PC-9 (cell line): ENCODE results near the gene TMEM97. TPM values are rescaled to one million over a fixed set of nuclear protein-coding genes. Genes with fewer than 3 reads are reported as not detected.

ENCODE experiments used
- BruUV-seq: library from RNA; stranded (reverse); fragments of 400-500 nt; replicated peaks from 2 replicates; lab custom pipeline; 2021; lab: Mats Ljungman, UMichigan
- CTCF ChIA-PET: fragments of 300-600 bp; sonication (Branson Sonifier 250); formaldehyde crosslinking; loops from one replicate; lab custom pipeline; 2022; ENCODE audit warnings: antibody characterized with exemption; lab: Charles Lee
- POLR2A ChIA-PET: fragments of 300-600 bp; sonication (Branson Sonifier 250); formaldehyde crosslinking; loops from one replicate; lab custom pipeline; 2022; ENCODE audit warnings: antibody characterized with exemption; ENCODE audit not compliant: unreplicated experiment; lab: Charles Lee
- DNase-seq, 2 experiments: peaks; one replicate each; pipeline versions ENCODE4 v3.0.0 to v3.0.0-alpha.2; 2015 to 2022; ENCODE audit warnings: mixed read lengths in 1 of 2
- H2AFZ ChIP-seq: fragments of 200-600 bp; sonication (generic); 2 replicates; pipeline ENCODE4 v1.8.1; 2017; ENCODE audit warnings: antibody characterized with exemption
- H3F3A ChIP-seq: fragments of 200-600 bp; sonication (generic); 2 replicates; pipeline ENCODE4 v1.8.1; 2017; ENCODE audit warnings: antibody characterized with exemption, mild to moderate bottlenecking, low read depth; ENCODE audit not compliant: insufficient read depth
- H3K27ac ChIP-seq: fragments of 200-600 bp; sonication (generic); 2 replicates; pipeline ENCODE4 v1.6.1; 2016; ENCODE audit warnings: mixed run types
- H3K27me3 ChIP-seq: fragments of 200-600 bp; sonication (generic); 2 replicates; pipeline ENCODE4 v1.6.1; 2016; ENCODE audit warnings: low read depth, mixed run types; ENCODE audit not compliant: insufficient read depth
- H3K36me3 ChIP-seq: fragments of 200-600 bp; sonication (generic); 2 replicates; pipeline ENCODE4 v1.6.1; 2016; ENCODE audit warnings: low read depth, mixed run types
- H3K4me1 ChIP-seq: fragments of 200-600 bp; sonication (generic); replicated peaks from 2 replicates; pipeline ENCODE4 v1.6.1; 2016; ENCODE audit warnings: mixed run types; ENCODE audit not compliant: insufficient read depth
- H3K4me2 ChIP-seq: fragments of 200-600 bp; sonication (generic); 2 replicates; pipeline ENCODE4 v1.6.1; 2017; ENCODE audit warnings: mixed run types
- H3K4me3 ChIP-seq: fragments of 200-600 bp; sonication (generic); 2 replicates; pipeline ENCODE4 v1.6.1; 2016; ENCODE audit warnings: mixed run types
- H3K79me2 ChIP-seq: fragments of 200-600 bp; sonication (generic); 2 replicates; pipeline ENCODE4 v1.6.1; 2017; ENCODE audit warnings: low read depth, mixed run types
- H3K9me2 ChIP-seq: fragments of 200-600 bp; sonication (generic); 2 replicates; pipeline ENCODE4 v1.8.1; 2017; ENCODE audit warnings: mild to moderate bottlenecking; ENCODE audit not compliant: insufficient read depth
- H3K9me3 ChIP-seq: fragments of 200-600 bp; sonication (generic); 2 replicates; pipeline ENCODE4 v1.8.1; 2016; ENCODE audit warnings: low read depth; ENCODE audit not compliant: insufficient read depth
- H4K20me1 ChIP-seq: fragments of 200-600 bp; sonication (generic); 2 replicates; pipeline ENCODE4 v1.8.1; 2017; ENCODE audit not compliant: insufficient read depth
- CTCF ChIP-seq: fragments of 200-600 bp; sonication (generic); conservative IDR thresholded peaks from 2 replicates; pipeline ENCODE4 v1.6.1; 2017; ENCODE audit warnings: mixed run types, antibody characterized with exemption, mild to moderate bottlenecking, moderate library complexity
- EZH2 ChIP-seq: fragments of 200-600 bp; sonication (generic); IDR thresholded peaks from 2 replicates; pipeline ENCODE4 v1.8.0; 2017; ENCODE audit warnings: antibody characterized with exemption, low read depth
- intact Hi-C: fragments of 100-400 bp; cut with micrococcal nuclease; formaldehyde crosslinking; loops from one replicate; pipeline ENCODE4 v1.10.0; 2022; ENCODE audit not compliant: unreplicated experiment
- microRNA-seq: library from miRNA; unstranded; fragments of <30 nt; microRNA quantifications from one replicate; pipeline ENCODE4 v1.2.0, GENCODE V29; 2021; ENCODE audit warnings: borderline number of aligned reads, borderline replicate concordance
- total RNA-seq: library from RNA; stranded (reverse); gene quantifications from 2 replicates; pipeline ENCODE4 v1.2.3, GENCODE V29; 2021

Gene TMEM97
- total RNA-seq, 1 experiment from 2014 or later: 46.4 TPM

GRCh38 chr17:28372203-28372944, 53.4 kb downstream of the TMEM97 start:
- no peak overlapping the region for H3K4me3 ChIP-seq
- TF ChIP-seq CTCF (no peak), EZH2 (no peak)
- H3F3A ChIP-seq: peaks cover 15% of the 10 kb centered on the region; the same call in 1 of the 2 replicates
- H4K20me1 ChIP-seq: no peaks in the 10 kb centered on the region
- H2AFZ ChIP-seq: no peak overlapping the region
- H3K4me2 ChIP-seq: no peak overlapping the region
- H3K4me1 ChIP-seq: peaks cover 18% of the 10 kb centered on the region
- ChIA-PET POLR2A (no interaction called here), CTCF (no interaction called here)
- H3K27ac ChIP-seq: no peak overlapping the region
- H3K9me2 ChIP-seq: no peaks in the 10 kb centered on the region
- no TSS peak for BruUV-seq
- no peaks in the 10 kb centered on the region for H3K27me3 ChIP-seq
- no peaks in the 10 kb centered on the region for H3K36me3 ChIP-seq
- H3K9me3 ChIP-seq: no peaks in the 10 kb centered on the region
- no peak for DNase-seq
- intact Hi-C loops: loop anchor here (2.0 kb wide), 1 partner anchor 54 kb away; the partner anchor contains the start of gene TMEM97
- no peaks in the 10 kb centered on the region for H3K79me2 ChIP-seq

GRCh38 chr17:28372945-28373274, 53.9 kb downstream of the TMEM97 start:
- Histone ChIP-seq H3K36me3 (no peaks in the 10 kb centered on the region), H3K4me3 (no peak overlapping the region), H3K4me2 (no peak overlapping the region), H3K9me2 (no peaks in the 10 kb centered on the region), H3F3A (peaks cover 15% of the 10 kb centered on the region; the same call in 1 of the 2 replicates), H3K79me2 (no peaks in the 10 kb centered on the region), H3K27me3 (no peaks in the 10 kb centered on the region), H4K20me1 (no peaks in the 10 kb centered on the region), H3K4me1 (peaks cover 18% of the 10 kb centered on the region), H3K27ac (no peak overlapping the region), H2AFZ (no peak overlapping the region), H3K9me3 (no peaks in the 10 kb centered on the region)
- no TSS peak for BruUV-seq
- intact Hi-C loops: loop anchor here (2.0 kb wide), 1 partner anchor 54 kb away; the partner anchor contains the start of gene TMEM97
- ChIA-PET CTCF (interaction anchor here (0.6 kb wide), 1 partner anchor 24 kb away, joined by 3 read pairs; no protein-coding TSS in a partner anchor), POLR2A (no interaction called here)
- no peak for TF ChIP-seq EZH2
- no peak for TF ChIP-seq CTCF
- no peak for DNase-seq

Small RNA genes lying within 50 kb of the gene (microRNA-seq; reads per million reads assigned to microRNA genes)
- gene MIR4723: 2.7 reads per million

Other genes starting within 250 kb of the TMEM97 start
- 35.3 and 42.3 TPM in 2 replicates for gene IFT20, start 16.3 kb downstream of the TMEM97 start, total RNA-seq
- gene TNFAIP1, start 16.6 kb downstream of the TMEM97 start, total RNA-seq: 46.8 and 48.8 TPM in 2 replicates
- 84.5 and 98.2 TPM in 2 replicates for gene POLDIP2, start 38.3 kb downstream of the TMEM97 start, total RNA-seq
- not detected in 2 replicates for gene SEBOX, start 46.0 kb downstream of the TMEM97 start, total RNA-seq
- gene VTN, start 51.1 kb downstream of the TMEM97 start, total RNA-seq: not detected in 2 replicates
- 7.3 and 8.6 TPM in 2 replicates for gene SARM1, start 52.5 kb downstream of the TMEM97 start, total RNA-seq
- gene SLC46A1, start 87.0 kb downstream of the TMEM97 start, total RNA-seq: 12.6 and 14.9 TPM in 2 replicates
- gene SLC13A2, start 154.4 kb downstream of the TMEM97 start, total RNA-seq: not detected in 2 replicates
- gene FOXN1, start 187.1 kb downstream of the TMEM97 start, total RNA-seq: not detected in 2 replicates
- gene UNC119, start 233.4 kb downstream of the TMEM97 start, total RNA-seq: 39.7 and 48.8 TPM in 2 replicates